ENCODE data around the gene ZNF436. TPM values are rescaled to one million over a fixed set of nuclear protein-coding genes. Genes with fewer than 3 reads are reported as not detected.
"Not testable (repeated sequence)": the region's sequence is repeated elsewhere in the genome, so short reads cannot be mapped to it uniquely, and the experiment has no call there.

Gene ZNF436
- total RNA-seq, 1 donor from 2014 or later, result 13.9 TPM

DNA sequence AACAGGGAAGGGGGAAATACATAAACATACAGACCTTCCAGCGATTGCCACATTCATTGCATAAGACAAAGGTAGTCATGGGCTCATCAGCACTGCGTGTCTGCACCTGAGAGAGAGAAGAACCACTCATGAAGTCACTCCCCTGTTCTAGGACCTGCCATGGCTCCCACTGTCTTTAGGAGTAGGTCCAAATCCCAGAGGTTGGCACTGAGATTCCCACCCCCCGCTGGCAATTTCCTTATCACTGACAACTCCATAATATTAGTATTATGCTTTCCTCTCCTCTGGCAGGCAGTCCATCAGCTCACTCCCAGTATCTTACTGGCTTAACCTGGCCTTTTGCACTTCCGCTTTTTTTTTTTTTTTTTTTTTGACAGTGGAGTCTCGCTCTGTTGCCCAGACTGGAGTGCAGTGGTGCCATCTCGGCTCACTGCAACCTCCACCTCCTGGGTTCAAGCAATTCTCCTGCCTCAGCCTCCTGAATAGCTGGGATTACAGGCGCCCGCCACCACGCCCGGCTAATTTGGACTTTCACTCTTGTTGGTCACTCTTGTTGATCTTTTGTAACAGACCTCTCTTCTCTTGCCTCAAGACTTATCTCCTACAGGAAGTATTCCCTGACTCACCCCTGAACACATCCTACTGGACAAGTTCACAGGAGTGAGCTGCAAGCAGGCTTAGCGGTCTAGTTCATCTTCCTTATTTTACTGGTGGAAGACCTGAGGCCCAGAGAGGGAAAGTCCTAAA is 14.8 kb upstream of the ZNF436 start:
- DNase-seq (ENCODE audit: low spot score, unreplicated experiment), result no peak
- Mint-ChIP-seq H3K27me3 (no peaks in the 10 kb centered on the region), H3K9me3 (ENCODE audit: low read depth) (no peaks in the 10 kb centered on the region), H3K4me1 (ENCODE audit: low read depth) (no peaks in the 10 kb centered on the region), H3K36me3 (ENCODE audit: insufficient read depth) (peaks cover 6% of the 10 kb centered on the region), H3K4me3 (ENCODE audit: low read depth) (no peak overlapping the region), H3K27ac (no peak overlapping the region)
- TF ChIP-seq, protein P1, sequence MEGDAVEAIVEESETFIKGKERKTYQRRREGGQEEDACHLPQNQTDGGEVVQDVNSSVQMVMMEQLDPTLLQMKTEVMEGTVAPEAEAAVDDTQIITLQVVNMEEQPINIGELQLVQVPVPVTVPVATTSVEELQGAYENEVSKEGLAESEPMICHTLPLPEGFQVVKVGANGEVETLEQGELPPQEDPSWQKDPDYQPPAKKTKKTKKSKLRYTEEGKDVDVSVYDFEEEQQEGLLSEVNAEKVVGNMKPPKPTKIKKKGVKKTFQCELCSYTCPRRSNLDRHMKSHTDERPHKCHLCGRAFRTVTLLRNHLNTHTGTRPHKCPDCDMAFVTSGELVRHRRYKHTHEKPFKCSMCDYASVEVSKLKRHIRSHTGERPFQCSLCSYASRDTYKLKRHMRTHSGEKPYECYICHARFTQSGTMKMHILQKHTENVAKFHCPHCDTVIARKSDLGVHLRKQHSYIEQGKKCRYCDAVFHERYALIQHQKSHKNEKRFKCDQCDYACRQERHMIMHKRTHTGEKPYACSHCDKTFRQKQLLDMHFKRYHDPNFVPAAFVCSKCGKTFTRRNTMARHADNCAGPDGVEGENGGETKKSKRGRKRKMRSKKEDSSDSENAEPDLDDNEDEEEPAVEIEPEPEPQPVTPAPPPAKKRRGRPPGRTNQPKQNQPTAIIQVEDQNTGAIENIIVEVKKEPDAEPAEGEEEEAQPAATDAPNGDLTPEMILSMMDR (IDR thresholded peaks at IDR 0.05; ENCODE audit: unreplicated experiment), result no peak

DNA sequence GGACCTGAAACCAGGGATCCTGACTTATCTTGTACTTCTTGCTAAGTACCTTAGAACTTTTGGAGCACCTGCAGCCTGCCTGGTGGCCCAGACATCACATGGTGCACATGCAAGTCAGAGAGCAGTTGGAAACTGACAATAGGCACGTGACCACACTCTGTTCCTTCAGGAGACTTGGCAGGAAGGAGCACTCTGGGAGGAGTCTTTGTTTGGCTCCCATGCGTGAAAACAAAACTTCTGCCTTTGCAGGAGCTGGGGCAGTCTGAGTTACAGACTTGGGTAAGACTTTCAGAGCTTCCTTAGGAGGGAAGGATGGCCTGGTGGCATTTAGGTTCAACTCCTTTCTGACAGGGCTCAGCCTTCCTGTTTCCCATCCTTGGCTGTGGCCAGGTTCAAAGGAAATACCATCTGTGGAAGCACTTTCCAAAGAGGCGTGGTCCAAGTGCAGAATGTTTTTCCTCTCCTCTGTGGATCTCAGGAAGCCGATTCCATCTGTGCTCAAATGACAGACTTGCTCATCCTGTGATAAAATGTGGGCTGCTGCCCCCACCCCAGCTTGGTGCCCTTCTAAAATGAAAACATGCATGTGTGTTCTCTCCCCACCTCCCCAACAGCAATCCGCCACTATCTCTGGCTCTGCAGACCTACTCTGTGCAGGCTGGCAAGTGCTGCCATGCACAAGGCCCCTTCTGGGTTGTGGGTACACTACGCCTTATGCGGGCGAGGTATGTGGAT is 14.1 kb upstream of the ZNF436 start:
- Mint-ChIP-seq H3K27ac (no peak overlapping the region), H3K9me3 (ENCODE audit: low read depth) (no peaks in the 10 kb centered on the region), H3K27me3 (no peaks in the 10 kb centered on the region), H3K4me1 (ENCODE audit: low read depth) (no peaks in the 10 kb centered on the region), H3K4me3 (ENCODE audit: low read depth) (no peak overlapping the region), H3K36me3 (ENCODE audit: insufficient read depth) (peaks cover 6% of the 10 kb centered on the region)
- TF ChIP-seq, protein P1 (IDR thresholded peaks at IDR 0.05; ENCODE audit: unreplicated experiment), result no peak
- DNase-seq (ENCODE audit: low spot score, unreplicated experiment), result no peak

DNA sequence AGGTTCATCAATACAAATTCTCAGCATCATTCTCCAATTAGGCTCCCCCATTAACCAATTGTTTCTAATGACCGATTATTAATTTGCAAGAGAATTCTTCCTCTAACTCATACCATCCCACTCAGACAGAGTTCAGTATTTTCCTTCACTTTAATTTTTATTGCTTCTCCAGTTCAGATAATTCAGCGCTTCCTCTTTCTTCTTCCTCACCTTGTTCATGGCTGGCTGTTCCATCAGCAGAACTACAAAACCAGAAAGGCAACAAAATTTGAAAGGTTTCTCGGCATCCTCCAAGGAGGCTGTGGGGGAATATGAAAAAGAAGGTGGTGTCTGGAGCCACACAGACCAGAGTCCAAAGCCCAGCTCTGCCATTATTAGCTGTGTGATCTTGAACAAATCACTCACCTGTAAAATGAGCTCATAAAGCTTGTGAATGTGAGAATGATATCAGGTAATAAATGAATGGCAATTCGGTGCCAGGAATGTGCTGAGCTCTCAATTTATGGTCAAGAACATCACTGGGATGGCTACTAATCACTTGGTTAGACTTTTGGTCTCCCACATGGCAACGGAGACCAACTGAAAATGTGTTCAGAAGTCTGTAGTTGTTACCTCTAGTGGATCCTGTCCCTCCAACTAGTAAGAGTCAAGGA is 11.7 kb upstream of the ZNF436 start:
- H3K4me3 Mint-ChIP-seq (ENCODE audit: low read depth), result no peak overlapping the region
- no peak for DNase-seq (ENCODE audit: low spot score, unreplicated experiment)

GRCh38 chr1:23380719-23381118 is 11.1 kb upstream of the ZNF436 start:
- H3K9me3 Mint-ChIP-seq (ENCODE audit: low read depth), result no peaks in the 10 kb centered on the region
- H3K4me3 Mint-ChIP-seq (ENCODE audit: low read depth), result no peak overlapping the region
- H3K36me3 Mint-ChIP-seq (ENCODE audit: insufficient read depth), result peaks cover 6% of the 10 kb centered on the region

More for the DNA sequence above, 11.7 kb upstream of the ZNF436 start:
- Mint-ChIP-seq H3K36me3 (ENCODE audit: insufficient read depth) (peaks cover 6% of the 10 kb centered on the region), H3K27me3 (no peaks in the 10 kb centered on the region), H3K27ac (no peak overlapping the region), H3K9me3 (ENCODE audit: low read depth) (no peaks in the 10 kb centered on the region), H3K4me1 (ENCODE audit: low read depth) (peaks cover 7% of the 10 kb centered on the region)
- TF ChIP-seq, protein P1 (IDR thresholded peaks at IDR 0.05; ENCODE audit: unreplicated experiment), result no peak

DNA sequence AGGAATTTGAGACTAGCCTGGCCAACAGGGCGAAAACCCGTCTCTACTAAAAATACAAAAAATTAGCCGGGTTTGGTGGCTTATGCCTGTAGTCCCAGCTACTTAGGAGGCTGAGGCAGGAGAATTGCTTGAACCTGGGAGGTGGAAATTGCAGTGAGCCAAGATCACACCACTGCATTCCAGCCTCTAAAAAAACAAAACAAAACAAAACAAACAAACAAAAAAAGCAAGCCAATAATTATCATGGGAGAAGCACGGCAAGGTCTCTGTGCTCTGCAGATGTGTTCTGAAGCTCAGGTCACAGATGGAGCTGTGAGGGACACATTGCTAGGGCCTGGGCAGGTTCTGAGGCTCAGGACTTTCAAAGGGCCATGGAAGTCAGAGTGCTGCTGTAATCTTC is 10.6 kb upstream of the ZNF436 start:
- H3K36me3 Mint-ChIP-seq (ENCODE audit: insufficient read depth); H3K9me3 Mint-ChIP-seq (ENCODE audit: low read depth); H3K4me3 Mint-ChIP-seq (ENCODE audit: low read depth); H3K27me3 Mint-ChIP-seq; DNase-seq (ENCODE audit: low spot score, unreplicated experiment); H3K27ac Mint-ChIP-seq; H3K4me1 Mint-ChIP-seq (ENCODE audit: low read depth): not testable (repeated sequence)

More at GRCh38 chr1:23380719-23381118, 11.1 kb upstream of the ZNF436 start:
- H3K27ac Mint-ChIP-seq, result no peak overlapping the region
- H3K27me3 Mint-ChIP-seq, result no peaks in the 10 kb centered on the region
- no peak for DNase-seq (ENCODE audit: low spot score, unreplicated experiment)
- peaks cover 7% of the 10 kb centered on the region for H3K4me1 Mint-ChIP-seq (ENCODE audit: low read depth)
- TF ChIP-seq, protein P1 (IDR thresholded peaks at IDR 0.05; ENCODE audit: unreplicated experiment), result no peak

Measured in progenitor cell of endocrine pancreas (in vitro differentiated cells).